ENCODE measurements around the gene CUL3. TPM values are rescaled to one million over a fixed set of nuclear protein-coding genes. Genes with fewer than 3 reads are reported as not detected.
"Not testable (repeated sequence)": the region's sequence is repeated elsewhere in the genome, so short reads cannot be mapped to it uniquely, and the experiment has no call there.

Gene CUL3
- total RNA-seq, 4 donors from 2014 or later: 68.0 to 92.7 (median 70.8) TPM

- TF ChIP-seq CTCF (IDR thresholded peaks at IDR 0.05): no peak
- ATAC-seq (ENCODE audit: low FRiP score): no peak
Measured at GRCh38 chr2:224611938-224612337, 26.8 kb upstream of the CUL3 start.

GRCh38 chr2:224608104-224608503 lies 22.9 kb upstream of the CUL3 start:
- DNase-seq (ENCODE audit: low spot score) (no peak), ATAC-seq (ENCODE audit: low FRiP score) (no peak)
- TF ChIP-seq CTCF (IDR thresholded peaks at IDR 0.05): no peak

More at GRCh38 chr2:224611938-224612337, 26.8 kb upstream of the CUL3 start:
- DNase-seq (ENCODE audit: low spot score): no peak

GRCh38 chr2:224603746-224604500 lies 18.8 kb upstream of the CUL3 start:
- not testable (repeated sequence) for ATAC-seq (ENCODE audit: low FRiP score)

GRCh38 chr2:224602778-224603375 lies 17.7 kb upstream of the CUL3 start:
- ATAC-seq (ENCODE audit: low FRiP score); DNase-seq (ENCODE audit: low spot score): not testable (repeated sequence)

More at GRCh38 chr2:224603746-224604500, 18.8 kb upstream of the CUL3 start:
- DNase-seq (ENCODE audit: low spot score): not testable (repeated sequence)

GRCh38 chr2:224601923-224602322 lies 16.8 kb upstream of the CUL3 start:
- no peak for ATAC-seq (ENCODE audit: low FRiP score)
- DNase-seq (ENCODE audit: low spot score): no peak
- no peak for TF ChIP-seq CTCF (IDR thresholded peaks at IDR 0.05)

- ATAC-seq (ENCODE audit: low FRiP score): no peak
- no peak for TF ChIP-seq CTCF (IDR thresholded peaks at IDR 0.05)
Measured at GRCh38 chr2:224598678-224599077, 13.5 kb upstream of the CUL3 start.

GRCh38 chr2:224596289-224596688 lies 11.1 kb upstream of the CUL3 start:
- no peak for TF ChIP-seq CTCF (IDR thresholded peaks at IDR 0.05)
- DNase-seq (ENCODE audit: low spot score): no peak
- ATAC-seq (ENCODE audit: low FRiP score): no peak

More at GRCh38 chr2:224598678-224599077, 13.5 kb upstream of the CUL3 start:
- no peak for DNase-seq (ENCODE audit: low spot score)

- DNase-seq (ENCODE audit: low spot score) (no peak), ATAC-seq (ENCODE audit: low FRiP score) (no peak)
- TF ChIP-seq CTCF (IDR thresholded peaks at IDR 0.05): no peak
Measured at GRCh38 chr2:224595518-224595917, 10.4 kb upstream of the CUL3 start.

Data from omental fat pad (tissue), 4 donors.